ENCODE data around the gene IPO4.

Gene IPO4

GRCh38 chr14:24160499-24160849, 28.1 kb downstream of the IPO4 start:
- Histone ChIP-seq H3K27ac (ENCODE audit: extremely low read depth, low read depth, low read length) (no peak overlapping the region), H3K4me1 (ENCODE audit: control insufficient read depth, insufficient read depth, low read length) (peaks cover 5% of the 10 kb centered on the region), H3K36me3 (ENCODE audit: control insufficient read depth in 2 of 2, insufficient read depth in 1 of 2, low read length in 2 of 2) (peaks cover 25 to 75% of the 10 kb centered on the region in 2 experiments), H3K9me3 (ENCODE audit: control insufficient read depth, insufficient read depth, low read depth, low read length) (no peaks in the 10 kb centered on the region), H3K4me3 (ENCODE audit: low read depth, low read length) (no peak overlapping the region)
- POLR2A ChIA-PET = interaction anchor here (0.8 to 3.8 kb wide), 16 partner anchors 8 to 103 kb away, joined by 3 to 44 read pairs (median 9); partner anchors contain the start of genes CHMP4A, DCAF11, EMC9 and IPO4
- TF ChIP-seq ZNF747 (tag by site-specific recombination; IDR thresholded peaks at IDR 0.05) (no peak), ELK4 (IDR thresholded peaks at IDR 0.05; ENCODE audit: borderline replicate concordance, low read depth, low read length) (no peak), OVOL3 (tag by site-specific recombination; IDR thresholded peaks at IDR 0.05) (no peak), ZNF626 (tag by site-specific recombination; IDR thresholded peaks at IDR 0.05) (no peak), ZNF776 (tag by site-specific recombination; IDR thresholded peaks at IDR 0.05; ENCODE audit: borderline replicate concordance) (no peak)
- CTCF ChIA-PET = interaction anchor here (0.7 to 3.9 kb wide), 24 partner anchors 9 to 122 kb away, joined by 3 to 34 read pairs (median 5); partner anchors contain the start of genes DCAF11, EMC9, IPO4 and NRL

- TF ChIP-seq ZNF211 (tag by site-specific recombination; IDR thresholded peaks at IDR 0.05; ENCODE audit: low read depth) = no peak
- TF ChIP-seq HIC1 (tag by site-specific recombination; IDR thresholded peaks at IDR 0.05) = peak; percentile 94
- Histone ChIP-seq H3K27ac (ENCODE audit: extremely low read depth, low read depth, low read length) (no peak overlapping the region), H3K4me3 (ENCODE audit: low read depth, low read length) (no peak overlapping the region), H3K4me1 (ENCODE audit: control insufficient read depth, insufficient read depth, low read length) (peaks cover 5% of the 10 kb centered on the region), H3K9me3 (ENCODE audit: control insufficient read depth, insufficient read depth, low read depth, low read length) (no peaks in the 10 kb centered on the region), H3K36me3 (ENCODE audit: control insufficient read depth in 2 of 2, insufficient read depth in 1 of 2, low read length in 2 of 2) (peaks cover 30 to 75% of the 10 kb centered on the region in 2 experiments)
- CTCF ChIA-PET = interaction anchor here (0.8 to 3.9 kb wide), 14 partner anchors 8 to 102 kb away, joined by 3 to 34 read pairs (median 7); partner anchors contain the start of genes DCAF11, EMC9, NRL and PSME2
- POLR2A ChIA-PET = interaction anchor here (1.1 to 3.8 kb wide), 10 partner anchors 13 to 102 kb away, joined by 3 to 44 read pairs (median 16); partner anchors contain the start of genes CHMP4A, DCAF11, EMC9 and IPO4
Measured at GRCh38 chr14:24159777-24160498, 28.7 kb downstream of the IPO4 start.

GRCh38 chr14:24157331-24157730, 31.3 kb downstream of the IPO4 start:
- H3K9me3 ChIP-seq (ENCODE audit: control insufficient read depth, insufficient read depth, low read depth, low read length) = no peaks in the 10 kb centered on the region
- TF ChIP-seq KLF8 (tag by site-specific recombination; IDR thresholded peaks at IDR 0.05) (no peak), ZNF701 (tag by site-specific recombination; IDR thresholded peaks at IDR 0.05) (no peak), ZNF341 (tag by site-specific recombination; IDR thresholded peaks at IDR 0.05; ENCODE audit: low read depth) (no peak), ZNF148 (tag by site-specific recombination; IDR thresholded peaks at IDR 0.05; ENCODE audit: borderline replicate concordance) (no peak), GLIS2 (tag by site-specific recombination; IDR thresholded peaks at IDR 0.05) (no peak), ZNF311 (tag by site-specific recombination; IDR thresholded peaks at IDR 0.05; ENCODE audit: borderline replicate concordance) (no peak), ZIC2 (tag by site-specific recombination; IDR thresholded peaks at IDR 0.05) (no peak), ZSCAN4 (tag by site-specific recombination; IDR thresholded peaks at IDR 0.05) (no peak)
- CTCF ChIA-PET = interaction anchor here (1.2 kb wide), 1 partner anchor 11 kb away, joined by 4 read pairs; the partner anchor contains the start of genes PSME2 and RNF31
- peaks cover 46 to 69% of the 10 kb centered on the region in 2 experiments for H3K36me3 ChIP-seq (ENCODE audit: control insufficient read depth in 2 of 2, insufficient read depth in 1 of 2, low read length in 2 of 2)
- H3K27ac ChIP-seq (ENCODE audit: extremely low read depth, low read depth, low read length) = no peak overlapping the region
- H3K4me1 ChIP-seq (ENCODE audit: control insufficient read depth, insufficient read depth, low read length) = peaks cover 5% of the 10 kb centered on the region
- H3K4me3 ChIP-seq (ENCODE audit: low read depth, low read length) = no peak overlapping the region
- POLR2A ChIA-PET = interaction anchor here (1.7 to 2.9 kb wide), 2 partner anchors 11 to 43 kb away, joined by 4 to 8 read pairs; partner anchors contain the start of genes DCAF11, NRL and PSME2
